Epithelial cell of proximal tubule (primary cell): ENCODE data around the gene CAMTA1. TPM values are rescaled to one million over a fixed set of nuclear protein-coding genes. Genes with fewer than 3 reads are reported as not detected.

ENCODE experiments used
- DNase-seq: peaks from one replicate; pipeline ENCODE4 v3.0.0-alpha.2; 2011; ENCODE audit warnings: low read depth
- H3K4me3 ChIP-seq: 2 replicates; pipeline ENCODE4 v1.5.1; 2011; ENCODE audit warnings: low read depth, mild to moderate bottlenecking, low read length
- CTCF ChIP-seq: conservative IDR thresholded peaks from 2 replicates; pipeline ENCODE4 v1.5.1; 2012; ENCODE audit warnings: low read depth, mild to moderate bottlenecking, low read length
- total RNA-seq: library from RNA; depleted of rRNA; stranded (reverse); fragments of >200 nt; gene quantifications from 2 replicates; pipeline ENCODE4 v1.2.3, GENCODE V29; 2015

CAMTA1 gene
- total RNA-seq, 1 donor from 2014 or later, result 79.2 TPM

DNA sequence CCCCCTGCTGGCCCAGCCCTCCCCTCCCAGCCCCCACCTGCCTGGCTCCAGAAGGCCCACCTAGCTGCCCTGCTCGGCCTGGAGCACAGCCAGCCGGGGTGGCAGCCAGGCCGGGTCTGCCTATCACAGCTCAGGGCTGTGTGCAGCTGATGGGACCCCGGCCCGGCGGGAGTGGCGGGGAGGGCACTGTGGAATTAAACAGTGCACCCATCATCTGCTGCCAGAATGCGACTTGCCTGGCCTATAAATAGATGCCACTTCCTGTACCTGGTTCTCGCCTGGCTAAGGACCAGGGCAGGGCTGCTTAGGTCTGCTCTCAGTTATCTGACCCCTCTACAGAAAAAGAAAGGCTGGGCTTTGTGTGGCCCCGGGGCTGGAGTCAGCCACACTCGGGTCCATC lies 887.6 kb downstream of the CAMTA1 start:
- H3K4me3 ChIP-seq, result no peak overlapping the region
- no peak for DNase-seq
- no peak for TF ChIP-seq CTCF

DNA sequence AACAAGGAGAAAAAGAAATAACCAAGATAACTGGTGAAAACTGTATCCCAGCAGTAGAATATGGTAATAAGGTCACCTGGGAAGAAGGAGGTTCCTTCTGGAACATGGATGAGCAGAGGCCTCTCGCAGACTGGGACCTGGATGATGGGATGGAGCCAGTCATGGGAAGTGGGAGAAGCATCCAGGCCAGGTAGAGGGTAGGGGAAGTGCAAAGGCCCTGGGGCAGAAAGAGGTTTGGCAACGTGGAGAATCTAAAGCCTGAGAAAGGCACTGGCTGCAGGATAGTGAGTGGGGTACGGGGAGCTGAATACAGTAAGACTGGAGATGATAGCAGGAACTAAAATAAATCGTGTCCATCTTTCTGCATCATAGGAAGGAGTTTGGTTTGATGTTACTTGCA lies 889.7 kb downstream of the CAMTA1 start:
- no peak for DNase-seq
- TF ChIP-seq CTCF, result no peak
- no peak overlapping the region for H3K4me3 ChIP-seq

- no peak for DNase-seq
- no peak overlapping the region for H3K4me3 ChIP-seq
- TF ChIP-seq CTCF, result no peak
Measured at GRCh38 chr1:7675431-7676273, 890.4 kb downstream of the CAMTA1 start.

DNA sequence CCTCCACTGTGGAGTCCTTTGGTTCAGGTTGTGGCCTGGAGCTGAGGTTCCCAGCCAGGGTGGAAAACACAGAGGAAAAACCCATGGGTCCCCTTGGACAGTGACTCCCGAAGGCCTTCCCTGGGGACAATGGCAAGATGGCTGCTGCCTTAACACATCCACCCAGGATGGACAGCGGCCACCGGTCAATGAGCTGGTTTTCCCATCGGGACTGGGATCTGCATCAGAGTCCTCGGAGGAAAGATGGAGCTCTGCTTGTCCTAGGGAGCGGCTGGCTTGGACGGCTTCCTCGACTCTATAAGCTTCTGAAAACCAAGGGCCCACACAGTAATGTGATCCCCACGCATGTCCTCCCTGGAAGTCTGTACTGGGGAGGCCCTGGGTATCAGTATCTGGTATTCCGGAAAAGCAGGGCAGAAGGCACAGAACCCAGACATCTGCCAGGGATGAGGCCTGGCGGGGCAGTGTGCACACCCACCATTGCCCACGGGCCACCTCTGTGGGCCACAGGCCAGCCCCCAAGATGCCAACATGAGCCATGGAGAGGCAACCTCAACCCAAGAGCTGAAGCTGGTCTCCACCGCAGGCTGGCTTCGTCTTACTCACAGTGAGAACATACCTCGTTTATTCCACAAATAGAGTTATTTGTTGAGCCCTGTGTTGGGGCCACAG lies 891.2 kb downstream of the CAMTA1 start:
- no peak for TF ChIP-seq CTCF
- DNase-seq, result no peak
- H3K4me3 ChIP-seq, result no peak overlapping the region

DNA sequence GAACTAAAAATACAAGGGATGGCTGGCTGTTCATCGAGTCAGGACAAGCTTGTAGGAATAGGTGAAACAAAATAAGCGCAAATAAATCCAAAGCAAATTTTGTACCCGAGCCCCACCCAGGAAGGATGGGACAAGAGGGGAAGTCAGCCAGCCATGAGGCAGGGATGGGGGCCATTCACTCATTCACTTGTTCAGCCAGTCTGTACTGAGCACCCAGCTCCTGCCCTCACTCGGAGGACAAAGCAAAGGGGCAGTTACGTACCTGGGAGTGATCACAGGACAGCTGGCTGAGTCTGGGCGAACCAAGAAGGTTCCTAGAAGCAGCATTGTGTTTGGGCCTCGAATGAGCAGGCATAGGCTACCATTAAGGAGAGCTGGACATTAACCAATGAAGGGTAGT lies 891.9 kb downstream of the CAMTA1 start:
- H3K4me3 ChIP-seq, result no peak overlapping the region
- no peak for DNase-seq
- TF ChIP-seq CTCF, result no peak

GRCh38 chr1:7677815-7678214 lies 892.6 kb downstream of the CAMTA1 start:
- no peak overlapping the region for H3K4me3 ChIP-seq
- no peak for TF ChIP-seq CTCF
- no peak for DNase-seq
